H1 (cell line): ENCODE data around the gene AP5S1. TPM values are rescaled to one million over a fixed set of nuclear protein-coding genes. Genes with fewer than 3 reads are reported as not detected.
"Not testable (repeated sequence)": the region's sequence is repeated elsewhere in the genome, so short reads cannot be mapped to it uniquely, and the experiment has no call there.

ENCODE experiments used
- CTCF ChIA-PET: fragments of 300-600 bp; sonication (Branson Sonifier 250); formaldehyde crosslinking; loops from one replicate; lab custom pipeline; 2021; ENCODE audit not compliant: partially characterized antibody; lab: Charles Lee
- POLR2A ChIA-PET: fragments of 300-600 bp; sonication (Branson Sonifier 250); formaldehyde crosslinking; loops from one replicate; lab custom pipeline; 2021; ENCODE audit warnings: inconsistent platforms; ENCODE audit not compliant: partially characterized antibody; lab: Charles Lee
- DNase-seq, 2 experiments: peaks; one replicate each; pipeline versions ENCODE4 v3.0.0 to v3.0.0-alpha.2; 2010 to 2022; ENCODE audit warnings: low spot score in 2 of 2, low read depth in 1 of 2, mixed read lengths in 1 of 2
- FAIRE-seq: peaks from 2 replicates; lab custom pipeline; 2011; peaks lifted over from hg19 to GRCh38; lab: Jason Lieb, UNC
- H2AFZ ChIP-seq: 2 replicates; pipeline ENCODE4 v1.8.1; 2012; ENCODE audit warnings: low read length, inconsistent platforms
- H2AK5ac ChIP-seq: 2 replicates; pipeline ENCODE4 v1.6.1; 2013; ENCODE audit warnings: low read depth, low read length
- H2BK120ac ChIP-seq: replicated peaks from 2 replicates; pipeline ENCODE3; 2013; ENCODE audit warnings: low read depth, low read length, inconsistent platforms
- H2BK12ac ChIP-seq: 2 replicates; pipeline ENCODE4 v1.6.1; 2013; ENCODE audit warnings: low read depth, low read length
- H2BK15ac ChIP-seq: 2 replicates; pipeline ENCODE4 v1.6.1; 2013; ENCODE audit warnings: low read length
- H2BK20ac ChIP-seq: 2 replicates; pipeline ENCODE4 v1.6.1; 2013; ENCODE audit warnings: low read length
- H2BK5ac ChIP-seq: 2 replicates; pipeline ENCODE4 v1.6.1; 2013; ENCODE audit warnings: low read depth, low read length
- H3K14ac ChIP-seq: 2 replicates; pipeline ENCODE4 v1.6.1; 2013; ENCODE audit warnings: inconsistent platforms; ENCODE audit not compliant: insufficient read length
- H3K18ac ChIP-seq: 2 replicates; pipeline ENCODE4 v1.6.1; 2013; ENCODE audit warnings: low read length; ENCODE audit errors: extremely low read depth
- H3K23ac ChIP-seq: 2 replicates; pipeline ENCODE4 v1.6.1; 2013; ENCODE audit warnings: inconsistent platforms; ENCODE audit not compliant: insufficient read length
- H3K23me2 ChIP-seq: 2 replicates; pipeline ENCODE4 v1.6.1; 2013; ENCODE audit warnings: low read depth, low read length
- H3K27ac ChIP-seq: 2 replicates; pipeline ENCODE4 v1.6.1; 2011; ENCODE audit warnings: low read depth, low read length, inconsistent platforms
- H3K27me3 ChIP-seq, 4 experiments: replicated peaks in 1 of 4; 1 replicate in 1 of 4; 2 replicates in 3 of 4; pipeline versions ENCODE4 v1.6.1 to v1.8.1; 2011 to 2013; ENCODE audit warnings: low read length in 3 of 4, mild to moderate bottlenecking in 3 of 4, inconsistent platforms in 2 of 4, mixed read lengths in 2 of 4, moderate library complexity in 1 of 4; ENCODE audit not compliant: control insufficient read depth in 3 of 4, insufficient read depth in 3 of 4; ENCODE audit errors: extremely low read depth in 1 of 4
- H3K36me3 ChIP-seq, 4 experiments: 2 replicates each; pipeline versions ENCODE4 v1.6.1 to v1.8.1; 2011 to 2013; ENCODE audit warnings: mild to moderate bottlenecking in 4 of 4, low read length in 3 of 4, moderate library complexity in 2 of 4, control low read depth in 1 of 4, inconsistent platforms in 1 of 4; ENCODE audit not compliant: insufficient read depth in 4 of 4, control insufficient read depth in 2 of 4
- H3K4ac ChIP-seq: replicated peaks from 2 replicates; pipeline ENCODE3; 2013; ENCODE audit warnings: low read length, low read depth, mixed read lengths, inconsistent platforms; ENCODE audit not compliant: insufficient read length
- H3K4me1 ChIP-seq, 4 experiments: replicated peaks in 1 of 4; 1 replicate in 1 of 4; 2 replicates in 3 of 4; pipeline versions ENCODE4 v1.6.1 to v1.8.1; 2011 to 2013; ENCODE audit warnings: low read length in 3 of 4, inconsistent platforms in 2 of 4, mixed read lengths in 1 of 4; ENCODE audit not compliant: insufficient read depth in 4 of 4, control insufficient read depth in 3 of 4
- H3K4me2 ChIP-seq, 2 experiments: 2 replicates each; pipeline versions ENCODE4 v1.6.1 to v1.8.1; 2011 to 2013; ENCODE audit warnings: low read depth in 2 of 2, low read length in 2 of 2, control low read depth in 1 of 2, inconsistent platforms in 1 of 2, mild to moderate bottlenecking in 1 of 2; ENCODE audit not compliant: insufficient read depth in 1 of 2
- H3K4me3 ChIP-seq, 4 experiments: fragments of 200-600, 300-600 bp in 1 of 4; sonication (generic), shearing (Covaris generic), sonication (Bioruptor Twin) in 1 of 4; 2 replicates each; pipeline versions ENCODE4 v1.5.1 to v1.8.1; 2011 to 2016; ENCODE audit warnings: low read length in 4 of 4, low read depth in 3 of 4, control low read depth in 2 of 4, inconsistent platforms in 2 of 4, mild to moderate bottlenecking in 2 of 4, mixed read lengths in 1 of 4, moderate library complexity in 1 of 4; ENCODE audit not compliant: insufficient read depth in 2 of 4; ENCODE audit errors: extremely low read depth in 1 of 4
- H3K56ac ChIP-seq: replicated peaks from 2 replicates; pipeline ENCODE3; 2013; ENCODE audit warnings: low read depth, mild to moderate bottlenecking, mixed read lengths, low read length, inconsistent platforms; ENCODE audit not compliant: insufficient read length
- H3K79me1 ChIP-seq: 2 replicates; pipeline ENCODE4 v1.6.1; 2013; ENCODE audit warnings: low read depth, low read length, control low read depth
- H3K79me2 ChIP-seq, 2 experiments: 2 replicates each; pipeline versions ENCODE4 v1.6.1 to v1.8.1; 2012 to 2013; ENCODE audit warnings: low read length in 2 of 2, mild to moderate bottlenecking in 2 of 2, inconsistent platforms in 1 of 2; ENCODE audit not compliant: insufficient read depth in 2 of 2, control insufficient read depth in 1 of 2
- H3K9ac ChIP-seq, 4 experiments: replicated peaks in 1 of 4; 1 replicate in 1 of 4; 2 replicates in 3 of 4; pipeline versions ENCODE4 v1.6.1 to v1.8.1; 2011 to 2013; ENCODE audit warnings: low read depth in 3 of 4, low read length in 3 of 4, control low read depth in 2 of 4, mild to moderate bottlenecking in 2 of 4, moderate library complexity in 2 of 4, inconsistent platforms in 1 of 4; ENCODE audit errors: extremely low read depth in 1 of 4
- H3K9me3 ChIP-seq, 2 experiments: 2 replicates each; pipeline versions ENCODE4 v1.6.1 to v1.8.1; 2012 to 2013; ENCODE audit warnings: mild to moderate bottlenecking in 2 of 2, moderate library complexity in 2 of 2, control low read depth in 1 of 2, inconsistent platforms in 1 of 2, low read depth in 1 of 2, low read length in 1 of 2, mixed read lengths in 1 of 2; ENCODE audit not compliant: insufficient read depth in 2 of 2
- H4K20me1 ChIP-seq, 2 experiments: replicated peaks in 1 of 2; 2 replicates each; pipeline versions ENCODE3 to v1.8.1; 2011 to 2013; ENCODE audit warnings: inconsistent platforms in 2 of 2, low read length in 2 of 2, mild to moderate bottlenecking in 1 of 2; ENCODE audit not compliant: insufficient read depth in 2 of 2, control insufficient read depth in 1 of 2
- H4K5ac ChIP-seq: 2 replicates; pipeline ENCODE4 v1.6.1; 2013; ENCODE audit warnings: low read length, low read depth, mixed read lengths, inconsistent platforms; ENCODE audit not compliant: insufficient read length
- H4K8ac ChIP-seq: 2 replicates; pipeline ENCODE4 v1.8.0; 2013; ENCODE audit warnings: mild to moderate bottlenecking, moderate library complexity, low read length, inconsistent platforms; ENCODE audit not compliant: insufficient read depth; ENCODE audit errors: extremely low read depth
- H4K91ac ChIP-seq: replicated peaks from 2 replicates; pipeline ENCODE3; 2013; ENCODE audit warnings: low read length, mixed read lengths, inconsistent platforms; ENCODE audit not compliant: insufficient read length
- WGBS, 2 experiments: shearing (Covaris generic) in 1 of 2; methylation state at CpG; one replicate each; pipeline versions ENCODE4 v1.1.6 to v1.1.7; 2013 to 2015; ENCODE audit warnings: low lambda C conversion rate in 2 of 2, mixed read lengths in 2 of 2, inconsistent platforms in 1 of 2, low coverage in 1 of 2, missing lambda C conversion rate in 1 of 2; ENCODE audit not compliant: insufficient replicate concordance in 2 of 2, insufficient coverage in 1 of 2, insufficient read length in 1 of 2; ENCODE audit errors: extremely low coverage in 1 of 2, missing lambda C conversion rate in 1 of 2; 5-methylcytosine and 5-hydroxymethylcytosine counted together
- polyA plus RNA-seq, 7 experiments: library from polyadenylated mRNA; depleted of rRNA in 3 of 7; stranded (reverse) in 5 of 7; unstranded in 2 of 7; fragments of >200 nt in 5 of 7; fragments of 200-250 nt in 2 of 7; gene quantifications; 1 replicate in 5 of 7; 2 replicates in 1 of 7; 4 replicates in 1 of 7; pipeline versions ENCODE4 v1.2.1 to v1.2.3, GENCODE V29; 2011 to 2013; ENCODE audit warnings: missing spikeins in 2 of 7, mixed read lengths in 2 of 7
- total RNA-seq: library from RNA; stranded (reverse); fragmentation: NEBNext Ultra II Directional; extraction: Animal tissue kit (Norgen Biotek cat#: 25700); gene quantifications from 2 replicates; pipeline ENCODE4 v1.2.1, GENCODE V29; 2021

Gene AP5S1
- total and polyA plus RNA-seq, 2 of the 8 experiments (the other 6 are each of a cell fraction or from before 2014, with no cell fraction given): 3.3 to 3.7 TPM

DNA sequence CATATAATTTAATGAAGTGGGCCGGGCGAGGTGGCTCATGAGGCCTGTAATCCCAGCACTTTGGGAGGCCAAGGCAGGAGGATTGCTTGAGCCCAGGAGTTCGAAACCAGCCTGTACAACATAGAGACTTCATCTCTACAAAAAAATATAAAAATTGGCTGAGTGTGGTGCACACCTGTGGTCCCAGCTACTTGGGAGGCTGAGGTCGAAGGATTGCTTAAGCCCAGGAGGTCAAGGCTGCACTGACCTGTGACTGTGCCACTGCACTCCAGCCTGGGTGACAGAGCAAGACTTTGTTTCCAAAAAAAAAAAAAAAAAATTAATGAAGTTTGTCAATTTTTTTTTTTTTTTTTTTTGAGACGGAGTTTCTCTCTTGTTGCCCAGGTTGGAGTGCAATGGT is 9.5 kb downstream of the AP5S1 start:
- H3K27ac ChIP-seq, H4K91ac ChIP-seq, H4K20me1 ChIP-seq, H3K9me3 ChIP-seq, DNase-seq, H3K4ac ChIP-seq, H2AFZ ChIP-seq, H3K9ac ChIP-seq, H3K4me1 ChIP-seq, H3K79me1 ChIP-seq, H3K23ac ChIP-seq, H3K56ac ChIP-seq, H2BK15ac ChIP-seq, H3K79me2 ChIP-seq, H4K5ac ChIP-seq, H3K23me2 ChIP-seq, H2BK5ac ChIP-seq, H4K8ac ChIP-seq, H3K4me2 ChIP-seq, H2BK12ac ChIP-seq, H2BK20ac ChIP-seq, H3K36me3 ChIP-seq, H3K27me3 ChIP-seq, H3K14ac ChIP-seq, H2AK5ac ChIP-seq, H3K4me3 ChIP-seq, FAIRE-seq, H3K18ac ChIP-seq, H2BK120ac ChIP-seq: not testable (repeated sequence)
- ChIA-PET POLR2A (interaction anchor here (0.8 kb wide), 1 partner anchor 49 kb away, joined by 3 read pairs; the partner anchor contains the start of gene SPEF1), CTCF (interaction anchor here (0.7 to 2.0 kb wide), 4 partner anchors 9 to 255 kb away, joined by 3 to 7 read pairs (median 4); partner anchors contain the start of gene AP5S1)
- 93% methylated on average over 4 of the region's 5 CpGs; no CpG with 5 or more reads in 1 of the 2 experiments for WGBS, 2 experiments
